Bone marrow (tissue), 2 donors: ENCODE data around the gene WASHC2A.
"Not testable (repeated sequence)": the region's sequence is repeated elsewhere in the genome, so short reads cannot be mapped to it uniquely, and the experiment has no call there.

Experiments
- DNase-seq, 2 donors: peaks; one replicate each; lab custom pipeline; 2025; lab: John Stamatoyannopoulos, UW

The WASHC2A gene

DNA sequence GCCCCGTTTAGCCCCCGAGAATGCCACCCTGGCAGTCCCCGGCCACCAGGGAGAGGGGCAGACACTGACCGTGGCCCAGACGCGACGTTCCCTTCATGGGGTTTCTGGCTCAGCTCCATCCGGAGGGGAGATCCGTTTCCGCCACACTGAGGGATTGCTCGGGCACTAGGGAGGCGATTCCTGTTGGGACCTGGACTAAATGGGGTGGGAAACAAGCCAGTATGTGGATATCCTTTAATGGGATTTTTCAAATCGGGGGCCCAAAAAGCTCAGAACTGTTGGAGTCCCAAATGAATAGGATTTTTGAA, 552 bp downstream of the WASHC2A start:
- DNase-seq = not testable (repeated sequence)

DNA sequence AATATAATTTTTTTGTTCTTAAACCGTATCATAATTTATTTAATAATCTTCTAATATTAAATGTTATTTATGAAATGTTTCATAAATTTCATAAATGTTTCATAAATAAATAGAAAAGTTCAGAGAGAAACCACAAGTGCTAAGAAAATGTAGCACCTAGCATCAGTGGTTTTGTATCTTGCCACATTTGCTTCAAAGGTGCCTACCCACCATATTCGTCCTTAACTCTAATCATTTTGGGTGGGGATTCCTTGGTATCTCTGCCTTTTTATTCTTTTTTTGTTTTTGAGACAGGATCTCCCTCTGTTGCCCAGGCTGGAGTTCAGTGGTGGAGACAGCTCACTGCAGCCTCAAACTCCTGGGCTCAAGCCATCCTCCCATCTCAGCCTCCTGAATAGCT, 7.4 kb downstream of the WASHC2A start:
- not testable (repeated sequence) for DNase-seq

DNA sequence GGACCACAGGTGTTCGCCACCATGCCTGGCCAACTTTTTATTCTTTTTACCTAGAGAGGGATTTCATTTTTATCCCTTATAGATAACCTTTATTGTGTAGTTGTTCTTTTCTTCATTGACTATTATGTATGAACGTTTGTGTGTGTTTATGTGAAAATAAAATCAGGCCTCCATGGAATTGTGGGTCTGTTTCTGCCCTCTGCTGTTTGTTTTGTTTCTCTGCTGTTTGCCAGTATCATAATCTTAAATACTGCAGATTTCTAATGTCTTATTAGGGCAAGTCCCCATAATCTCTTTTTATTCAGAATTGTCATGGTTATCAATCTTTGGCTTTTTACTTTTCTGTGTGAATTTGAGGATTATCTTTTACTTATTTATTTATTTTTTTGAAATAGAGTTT, 7.8 kb downstream of the WASHC2A start:
- DNase-seq = not testable (repeated sequence)

DNA sequence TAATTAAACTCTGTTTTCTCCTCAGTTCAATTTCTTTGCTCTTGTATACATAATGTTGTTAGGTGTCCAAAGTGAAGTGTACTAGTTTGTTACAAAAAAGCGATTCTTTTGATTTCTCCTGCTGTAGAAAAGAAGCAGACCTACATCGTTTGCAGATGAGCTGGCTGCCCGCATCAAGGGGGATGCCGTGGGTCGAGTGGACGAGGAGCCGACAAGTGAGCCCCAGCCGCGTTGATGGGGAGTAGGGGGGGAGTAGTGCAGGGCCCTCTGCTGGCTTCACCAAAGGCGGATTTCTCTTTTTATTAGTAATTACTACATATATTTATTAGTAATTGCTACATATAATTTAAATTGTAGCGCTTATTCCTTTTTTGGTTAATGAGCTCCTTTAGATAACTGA, 23.6 kb downstream of the WASHC2A start:
- DNase-seq = not testable (repeated sequence)

DNA sequence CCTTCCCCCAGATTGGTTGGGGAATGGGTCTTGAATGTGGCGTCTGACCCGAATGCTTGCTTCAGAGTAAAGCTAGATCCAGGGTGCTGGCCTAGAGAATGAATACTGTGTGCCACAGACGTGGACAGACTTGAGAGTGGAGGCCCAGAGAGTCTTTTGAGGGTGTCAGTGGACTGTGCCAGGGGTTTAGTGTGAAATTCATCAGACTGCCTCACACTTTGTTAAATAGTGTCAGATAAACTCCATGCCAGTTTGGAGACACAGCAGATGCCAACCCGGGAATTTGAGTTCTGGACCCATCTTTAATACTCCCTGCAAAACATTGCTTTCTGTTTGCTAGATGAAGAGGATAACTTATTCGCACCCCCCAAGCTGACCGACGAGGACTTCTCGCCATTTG, 25.2 kb downstream of the WASHC2A start:
- not testable (repeated sequence) for DNase-seq

DNA sequence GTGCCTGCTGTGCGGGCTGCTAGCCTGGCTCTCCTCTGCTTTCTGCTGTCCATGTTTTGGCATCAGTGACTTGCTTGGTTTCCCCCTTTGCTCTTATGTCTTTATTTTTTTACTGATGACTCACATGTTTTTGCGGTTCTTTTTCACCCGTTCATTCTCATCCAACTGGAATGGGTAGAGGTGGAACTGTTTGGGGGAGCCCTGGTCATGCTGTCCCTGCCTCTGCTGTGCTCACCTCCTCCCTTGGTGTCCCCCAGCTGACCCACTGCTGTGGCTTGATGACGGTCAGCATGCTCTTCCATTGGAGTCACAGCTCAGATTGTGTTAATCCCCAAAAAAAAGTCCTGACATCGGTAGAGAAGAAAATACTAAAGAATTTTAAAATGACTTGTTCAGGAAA, 26.9 kb downstream of the WASHC2A start:
- DNase-seq = not testable (repeated sequence)

- DNase-seq = not testable (repeated sequence)
Observed at GRCh38 chr10:50095402-50095801, 27.6 kb downstream of the WASHC2A start.

DNA sequence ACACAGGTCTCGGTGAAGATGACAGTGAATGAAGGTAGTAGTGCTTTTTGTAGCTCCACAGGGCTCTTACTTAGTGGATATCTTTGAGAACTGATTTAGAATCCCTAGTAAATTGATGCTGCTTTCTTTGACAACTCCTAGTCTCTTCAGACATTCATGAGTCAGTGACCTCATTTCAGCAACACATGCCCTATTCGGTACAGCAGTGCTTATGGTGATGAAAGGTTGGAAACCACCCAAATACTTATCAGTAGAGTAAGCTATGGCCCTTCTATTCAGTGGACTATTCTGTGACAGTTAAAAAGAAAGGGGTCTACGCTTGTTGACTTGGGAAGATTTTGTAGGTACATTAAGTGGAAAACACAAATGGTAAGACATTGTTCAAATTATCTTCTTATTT, 29.0 kb downstream of the WASHC2A start:
- not testable (repeated sequence) for DNase-seq

- DNase-seq = not testable (repeated sequence)
Observed at GRCh38 chr10:50098645-50099044, 30.9 kb downstream of the WASHC2A start.

GRCh38 chr10:50101139-50101582, 33.4 kb downstream of the WASHC2A start:
- not testable (repeated sequence) for DNase-seq

GRCh38 chr10:50101747-50102146, 34.0 kb downstream of the WASHC2A start:
- DNase-seq = not testable (repeated sequence)

- not testable (repeated sequence) for DNase-seq
Observed at GRCh38 chr10:50102267-50102666, 34.5 kb downstream of the WASHC2A start.

DNA sequence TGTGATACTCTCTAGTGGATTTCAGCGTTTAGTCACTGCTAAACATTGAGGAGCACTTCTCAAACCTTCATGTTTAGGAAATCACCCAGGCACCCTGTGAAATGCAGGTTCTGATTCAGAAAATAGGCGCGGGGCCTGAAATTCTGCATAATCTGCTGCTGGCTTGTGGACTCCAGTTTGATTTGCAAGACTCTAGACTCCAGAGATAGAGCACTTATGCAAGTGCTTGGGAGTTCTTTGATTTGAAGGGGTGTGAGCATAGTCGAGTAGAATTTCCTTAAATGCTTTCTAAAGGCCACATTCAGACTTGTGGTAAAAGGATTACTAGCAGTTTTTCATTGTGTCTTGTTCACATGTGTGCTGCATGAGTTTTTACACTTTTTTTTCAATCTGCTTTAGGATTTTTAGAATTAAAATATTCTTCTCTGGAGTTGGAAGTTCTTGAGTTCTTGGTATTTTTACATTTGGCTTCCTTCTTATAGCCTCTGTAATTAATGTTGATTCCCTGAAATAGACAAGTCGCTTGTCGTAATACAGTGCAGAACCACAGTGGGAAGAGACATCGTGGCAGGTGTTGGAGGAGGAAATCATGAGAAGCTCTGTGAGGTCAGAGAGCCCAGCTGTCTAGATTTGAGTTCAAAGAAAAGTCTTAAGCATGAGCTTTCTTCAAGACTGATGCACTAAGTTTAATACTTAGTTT, 41.4 kb downstream of the WASHC2A start:
- DNase-seq = not testable (repeated sequence)

DNA sequence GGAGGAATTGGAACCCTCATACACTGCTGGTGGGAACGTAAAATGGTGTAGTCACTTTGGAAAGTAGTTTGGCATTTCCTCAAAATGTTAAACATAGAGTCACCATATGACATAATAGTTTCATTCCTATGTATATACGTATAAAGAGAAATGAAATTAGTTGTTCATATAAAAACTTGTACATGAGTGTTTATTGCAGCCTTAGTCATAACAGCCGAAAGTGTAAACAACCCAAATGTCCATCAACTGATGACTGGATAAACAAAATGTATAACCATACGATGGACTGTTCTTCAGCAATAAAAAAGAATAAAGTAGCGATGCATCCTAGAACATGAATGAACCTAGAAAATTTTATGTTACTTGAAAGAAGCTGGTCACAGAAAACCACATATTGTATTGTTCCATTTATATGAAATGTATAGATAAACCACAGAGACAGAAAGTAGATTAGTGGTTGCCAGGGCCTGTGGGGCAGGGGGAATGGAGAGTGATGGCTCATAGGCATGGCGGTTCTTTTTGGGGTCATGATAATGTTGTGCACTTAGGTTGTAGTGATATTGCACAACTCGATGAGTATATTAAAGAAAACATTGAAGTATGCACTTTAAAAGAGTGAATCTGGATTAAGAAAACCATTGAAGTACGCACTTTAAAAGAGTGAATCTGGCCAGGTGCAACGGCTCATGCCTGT, 44.8 kb downstream of the WASHC2A start:
- not testable (repeated sequence) for DNase-seq

GRCh38 chr10:50126765-50127164, 59.0 kb downstream of the WASHC2A start:
- DNase-seq = not testable (repeated sequence)

GRCh38 chr10:50127770-50128292, 60.1 kb downstream of the WASHC2A start:
- DNase-seq = not testable (repeated sequence)

GRCh38 chr10:50131245-50131965, 63.7 kb downstream of the WASHC2A start:
- not testable (repeated sequence) for DNase-seq

- DNase-seq = not testable (repeated sequence)
Observed at GRCh38 chr10:50132322-50132721, 64.6 kb downstream of the WASHC2A start.

DNA sequence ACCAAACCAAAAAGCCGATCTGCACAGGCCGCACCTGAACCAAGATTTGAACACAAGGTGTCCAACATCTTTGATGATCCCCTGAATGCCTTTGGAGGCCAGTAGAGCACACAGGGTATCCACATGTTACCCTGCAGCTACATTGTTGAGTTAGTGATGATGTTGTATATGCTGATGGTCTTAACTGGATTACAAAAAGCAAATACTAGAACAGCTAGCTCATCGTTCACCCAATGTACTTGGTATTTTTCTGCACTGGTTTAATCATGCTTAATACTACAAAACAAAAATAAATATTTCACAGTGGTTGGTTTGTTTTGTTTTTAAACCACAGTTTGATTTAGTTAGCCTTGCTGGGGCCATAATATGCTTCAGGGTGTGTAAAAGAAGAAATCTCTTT, 65.1 kb downstream of the WASHC2A start:
- not testable (repeated sequence) for DNase-seq

DNA sequence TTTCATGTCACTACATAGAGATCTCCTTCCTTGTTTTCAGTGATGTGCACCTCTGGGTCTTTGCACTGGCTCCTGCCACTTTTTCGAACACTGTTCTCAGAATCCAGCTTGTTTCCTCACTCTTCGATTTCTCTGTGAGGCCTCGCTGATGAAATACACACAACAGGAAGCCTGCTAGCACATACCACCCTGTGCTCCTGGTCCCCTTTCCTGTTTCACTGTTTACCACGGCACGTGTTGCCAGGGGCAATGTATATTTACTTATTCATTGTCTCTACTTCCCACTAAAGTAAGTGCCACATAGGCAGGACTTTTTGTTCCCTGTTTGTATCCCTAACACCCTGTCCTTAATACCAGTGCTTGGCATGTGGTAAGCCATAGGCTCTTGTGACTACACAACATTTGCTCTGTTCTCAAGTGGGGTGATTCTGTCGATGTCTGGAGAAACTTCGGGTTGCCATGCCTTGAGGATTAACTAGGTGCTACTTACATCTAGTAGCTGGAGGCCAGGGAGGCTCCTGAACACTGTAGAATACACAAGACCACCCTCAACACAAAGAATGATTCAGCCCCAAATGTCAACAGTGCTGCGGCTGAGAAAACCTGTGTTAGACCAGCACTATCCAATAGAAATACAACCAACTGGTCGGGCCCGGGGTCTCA, 75.9 kb downstream of the WASHC2A start:
- peak in 1 of 2 donors; percentile 55 for DNase-seq

- not testable (repeated sequence) for DNase-seq
Observed at GRCh38 chr10:50145575-50145974, 77.8 kb downstream of the WASHC2A start.

DNA sequence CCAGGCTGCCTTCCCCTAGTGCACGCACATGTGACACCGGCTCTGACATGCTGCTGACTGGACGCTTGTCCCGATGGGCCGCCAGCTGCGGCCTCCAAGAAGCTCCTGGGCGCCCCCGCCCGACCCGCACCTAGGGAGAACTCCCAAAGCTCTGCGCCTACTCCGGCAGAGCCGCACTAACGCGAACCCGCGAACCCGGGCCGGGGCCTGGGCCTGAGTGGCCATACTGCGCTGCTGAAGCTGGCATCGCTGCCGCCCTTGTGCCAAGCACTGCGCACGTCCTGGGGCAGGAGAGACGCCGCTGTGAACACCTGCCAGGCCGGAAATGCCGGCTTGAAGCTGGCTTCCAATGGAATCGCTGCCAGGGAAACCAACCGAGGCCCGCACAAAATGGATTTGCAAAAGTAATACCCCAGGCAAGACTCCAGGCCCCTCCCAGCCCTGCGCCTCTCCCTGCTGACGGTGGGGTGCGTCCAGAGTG, 85.1 kb downstream of the WASHC2A start:
- DNase-seq = no peak
